IMR-90 (cell line): ENCODE results near the gene ANKRD44. TPM values are rescaled to one million over a fixed set of nuclear protein-coding genes. Genes with fewer than 3 reads are reported as not detected.

Experiments used
- ATAC-seq: fragments of 200-7000 bp; cut with Tn5 transposase; 2 replicates; pipeline ENCODE4 v1.9.1; 2020; ENCODE audit warnings: low read depth, mild to moderate bottlenecking, moderate library complexity
- BruUV-seq: library from RNA; stranded (reverse); fragments of 400-500 nt; replicated peaks from 2 replicates; lab custom pipeline; 2021; lab: Mats Ljungman, UMichigan
- CTCF ChIA-PET: fragments of 300-600 bp; formaldehyde crosslinking; extraction: SDS; loops from one replicate; lab custom pipeline; 2021; ENCODE audit warnings: antibody characterized with exemption; lab: Yijun Ruan, JAX
- POLR2A ChIA-PET: fragments of 300-600 bp; sonication (Branson Sonifier 250); formaldehyde crosslinking; loops from one replicate; lab custom pipeline; 2022; ENCODE audit warnings: antibody characterized with exemption; ENCODE audit not compliant: unreplicated experiment; lab: Charles Lee
- DNase-seq: peaks from one replicate; pipeline ENCODE4 v3.0.0; 2013
- H2AFZ ChIP-seq: replicated peaks from 2 replicates; pipeline ENCODE3; 2013; ENCODE audit warnings: low read length, mild to moderate bottlenecking; ENCODE audit not compliant: poor library complexity
- H2AK5ac ChIP-seq: 2 replicates; pipeline ENCODE4 v1.6.1; 2013; ENCODE audit warnings: low read depth, low read length, inconsistent platforms
- H2AK9ac ChIP-seq: replicated peaks from 2 replicates; pipeline ENCODE3; 2013; ENCODE audit warnings: mild to moderate bottlenecking, low read depth, low read length, moderate library complexity; ENCODE audit not compliant: poor library complexity
- H2BK120ac ChIP-seq: 2 replicates; pipeline ENCODE4 v1.6.1; 2013; ENCODE audit warnings: low read depth, low read length, inconsistent platforms
- H2BK15ac ChIP-seq: 3 replicates; pipeline ENCODE4 v1.6.1; 2013; ENCODE audit warnings: low read depth, low read length, inconsistent platforms
- H2BK20ac ChIP-seq: 2 replicates; pipeline ENCODE4 v1.6.1; 2013; ENCODE audit warnings: low read depth, mild to moderate bottlenecking, inconsistent platforms, low read length, moderate library complexity
- H2BK5ac ChIP-seq: 2 replicates; pipeline ENCODE4 v1.6.1; 2013; ENCODE audit warnings: mild to moderate bottlenecking, low read depth, low read length, inconsistent platforms; ENCODE audit not compliant: poor library complexity, severe bottlenecking
- H3K14ac ChIP-seq: replicated peaks from 2 replicates; pipeline ENCODE4 v1.6.1; 2013; ENCODE audit warnings: low read depth, low read length, inconsistent platforms
- H3K18ac ChIP-seq: 2 replicates; pipeline ENCODE4 v1.6.1; 2013; ENCODE audit warnings: low read depth, low read length, control low read depth
- H3K23ac ChIP-seq: 2 replicates; pipeline ENCODE4 v1.6.1; 2013; ENCODE audit warnings: low read depth, low read length, inconsistent platforms
- H3K27ac ChIP-seq: 2 replicates; pipeline ENCODE4 v1.5.1; 2013; ENCODE audit warnings: mild to moderate bottlenecking, control low read depth, low read length; ENCODE audit not compliant: insufficient read depth
- H3K27me3 ChIP-seq: 2 replicates; pipeline ENCODE4 v1.6.1; 2013; ENCODE audit warnings: low read length; ENCODE audit not compliant: control insufficient read depth, insufficient read depth
- H3K36me3 ChIP-seq: 2 replicates; pipeline ENCODE4 v1.6.1; 2013; ENCODE audit warnings: low read length, mixed read lengths; ENCODE audit not compliant: control insufficient read depth, insufficient read depth
- H3K4ac ChIP-seq: 2 replicates; pipeline ENCODE4 v1.6.1; 2013; ENCODE audit warnings: low read depth, low read length, inconsistent platforms
- H3K4me1 ChIP-seq: 2 replicates; pipeline ENCODE4 v1.6.1; 2013; ENCODE audit warnings: low read length, mixed read lengths; ENCODE audit not compliant: control insufficient read depth, insufficient read depth
- H3K4me2 ChIP-seq: 2 replicates; pipeline ENCODE4 v1.6.1; 2013; ENCODE audit warnings: low read depth, mild to moderate bottlenecking, control low read depth, low read length, moderate library complexity
- H3K4me3 ChIP-seq: 2 replicates; pipeline ENCODE4 v1.5.1; 2013; ENCODE audit warnings: low read depth, mild to moderate bottlenecking, control low read depth, low read length, moderate library complexity; ENCODE audit not compliant: insufficient read depth
- H3K56ac ChIP-seq: 2 replicates; pipeline ENCODE4 v1.6.1; 2013; ENCODE audit warnings: low read length, inconsistent platforms; ENCODE audit not compliant: insufficient read depth; ENCODE audit errors: extremely low read depth
- H3K79me1 ChIP-seq, 2 experiments: 2 replicates each; pipeline ENCODE4 v1.6.1; 2013; ENCODE audit warnings: low read length in 2 of 2, inconsistent platforms in 1 of 2, low read depth in 1 of 2
- H3K9ac ChIP-seq: 2 replicates; pipeline ENCODE4 v1.6.1; 2013; ENCODE audit warnings: low read depth, low read length, control low read depth
- H3K9me1 ChIP-seq: 2 replicates; pipeline ENCODE4 v1.6.1; 2013; ENCODE audit warnings: low read length, inconsistent platforms; ENCODE audit not compliant: insufficient read depth
- H3K9me3 ChIP-seq: 2 replicates; pipeline ENCODE4 v1.6.1; 2013; ENCODE audit warnings: low read length; ENCODE audit not compliant: control insufficient read depth, insufficient read depth
- H4K20me1 ChIP-seq: 2 replicates; pipeline ENCODE4 v1.6.1; 2013; ENCODE audit warnings: low read length, inconsistent platforms; ENCODE audit not compliant: insufficient read depth
- H4K5ac ChIP-seq: 2 replicates; pipeline ENCODE4 v1.6.1; 2013; ENCODE audit warnings: mild to moderate bottlenecking, low read depth, low read length, control low read depth
- H4K8ac ChIP-seq, 2 experiments: 2 replicates each; pipeline ENCODE4 v1.6.1; 2013; ENCODE audit warnings: low read depth in 2 of 2, low read length in 2 of 2, control low read depth in 1 of 2, inconsistent platforms in 1 of 2
- H4K91ac ChIP-seq: 2 replicates; pipeline ENCODE4 v1.6.1; 2013; ENCODE audit warnings: low read depth, low read length, inconsistent platforms; ENCODE audit not compliant: insufficient read depth
- BHLHE40 ChIP-seq: fragments of 150-350 bp; IDR thresholded peaks from 2 replicates; pipeline ENCODE4 v1.6.1; 2016; ENCODE audit warnings: mild to moderate bottlenecking, low read depth, low read length
- POLR2A ChIP-seq: IDR thresholded peaks from 2 replicates; pipeline ENCODE4 v1.6.1; 2012; ENCODE audit warnings: mild to moderate bottlenecking, low read depth, low read length
- WGBS, 2 experiments: methylation state at CpG; one replicate each; pipeline versions ENCODE4 v1.1.5 to v1.1.7; 2013; ENCODE audit warnings: missing lambda C conversion rate in 2 of 2; ENCODE audit not compliant: insufficient read length in 1 of 2; ENCODE audit errors: extremely low coverage in 2 of 2; 5-methylcytosine and 5-hydroxymethylcytosine counted together
- dilution Hi-C: fragments of 300-500 bp; cut with HindIII; formaldehyde crosslinking; loops from one replicate; pipeline ENCODE4 v1.14.3; 2018; ENCODE audit warnings: low sequenced_read_pairs; ENCODE audit not compliant: unreplicated experiment
- in situ Hi-C: fragments of 300-500 bp; cut with MboI; formaldehyde crosslinking; loops from 3 replicates; pipeline ENCODE4 v1.14.3; 2019; ENCODE audit warnings: low sequenced_read_pairs, inconsistent platforms, mixed read lengths
- intact Hi-C: fragments of 100-400 bp; cut with micrococcal nuclease; formaldehyde crosslinking; loops from 2 replicates; pipeline ENCODE4 v1.10.0; 2022
- polyA plus RNA-seq, 3 experiments: library from polyadenylated mRNA; depleted of rRNA; stranded (reverse); fragments of >200 nt; gene quantifications; 2 replicates each; pipeline ENCODE4 v1.2.3, GENCODE V29; 2012; ENCODE audit warnings: low replicate concordance in 1 of 3
- total RNA-seq: library from RNA; depleted of rRNA; stranded (reverse); fragments of >200 nt; gene quantifications from 2 replicates; pipeline ENCODE4 v1.2.3, GENCODE V29; 2012

Gene ANKRD44
- total and polyA plus RNA-seq, 2 of the 4 experiments (the other 2 are of a cell fraction): 5.2 to 15.6 TPM

- Histone ChIP-seq H3K56ac (no peak overlapping the region), H3K79me1 (no peaks in the 10 kb centered on the region), H3K14ac (0 out of 2 replicates have a peak overlapping the region, but pooled peaks have one; percentile 8), H4K20me1 (no peaks in the 10 kb centered on the region), H3K9me1 (peaks cover 12% of the 10 kb centered on the region), H2BK15ac (no peak overlapping the region), H2AK9ac (no peak overlapping the region), H2BK20ac (no peak overlapping the region; the same call in 1 of the 2 replicates), H4K8ac (no peak overlapping the region), H2AK5ac (no peak overlapping the region), H2BK5ac (no peak overlapping the region), H3K27me3 (no peaks in the 10 kb centered on the region), H2BK120ac (peak overlapping the region; percentile 46; the same call in 1 of the 2 replicates), H3K9ac (no peak overlapping the region), H3K4me3 (no peak overlapping the region), H3K36me3 (no peaks in the 10 kb centered on the region), H3K4ac (no peak overlapping the region), H3K4me1 (peaks cover 7% of the 10 kb centered on the region), H4K91ac (no peak overlapping the region), H3K4me2 (no peak overlapping the region), H3K9me3 (no peaks in the 10 kb centered on the region), H2AFZ (no peak overlapping the region), H4K5ac (no peak overlapping the region), H3K18ac (no peak overlapping the region), H3K27ac (no peak overlapping the region), H3K23ac (no peak overlapping the region)
- ATAC-seq (no peak), DNase-seq (no peak)
- intact Hi-C loops (no loop called here), in situ Hi-C loops (no loop called here), dilution Hi-C loops (no loop called here)
- POLR2A ChIA-PET: no interaction called here
- no CpG with 5 or more reads among the region's 4 CpGs for WGBS, 2 experiments
- no peak for TF ChIP-seq POLR2A
- TF ChIP-seq BHLHE40: no peak
- CTCF ChIA-PET: no interaction called here
- BruUV-seq: no TSS peak
These were observed 232.0 kb downstream of the ANKRD44 start for GRCh38 chr2:197078535-197078934.
